SK-N-SH (cell line): ENCODE results near the gene RC3H2. TPM values are rescaled to one million over a fixed set of nuclear protein-coding genes. Genes with fewer than 3 reads are reported as not detected.

Source experiments
- CTCF ChIA-PET: fragments of 300-600, 350-600 bp; formaldehyde crosslinking; extraction: SDS; loops from one replicate; lab custom pipeline; 2021; lab: Yijun Ruan, JAX
- POLR2A ChIA-PET: fragments of 350-600 bp; sonication (Branson Sonifier 250); formaldehyde crosslinking; extraction: SDS; loops from one replicate; lab custom pipeline; 2020; ENCODE audit warnings: antibody characterized with exemption, inconsistent platforms; lab: Yijun Ruan, JAX
- DNase-seq: peaks from one replicate; pipeline ENCODE4 v3.0.0; 2012
- H2AFZ ChIP-seq: fragments of 200-600 bp; sonication (generic); 2 replicates; pipeline ENCODE4 v1.8.1; 2016; ENCODE audit warnings: antibody characterized with exemption, mild to moderate bottlenecking, low read depth
- H3F3A ChIP-seq: fragments of 200-600 bp; sonication (generic); replicated peaks from 2 replicates; pipeline ENCODE3; 2016; ENCODE audit warnings: antibody characterized with exemption, mild to moderate bottlenecking; ENCODE audit not compliant: insufficient read depth
- H3K27ac ChIP-seq, 2 experiments: fragments of 200-500 bp in 1 of 2; fragments of 200-600 bp in 1 of 2; sonication (Bioruptor generic) in 1 of 2; sonication (generic), shearing (Covaris generic) in 1 of 2; 2 replicates each; pipeline versions ENCODE4 v1.5.1 to v1.6.1; 2014 to 2016; ENCODE audit warnings: low read depth in 2 of 2, inconsistent platforms in 1 of 2, low read length in 1 of 2, mild to moderate bottlenecking in 1 of 2, mixed read lengths in 1 of 2
- H3K27me3 ChIP-seq: fragments of 200-600 bp; sonication (generic), shearing (Covaris generic); 2 replicates; pipeline ENCODE4 v1.6.1; 2016; ENCODE audit warnings: mixed run types; ENCODE audit not compliant: insufficient read depth
- H3K36me3 ChIP-seq, 2 experiments: fragments of 200-500 bp in 1 of 2; fragments of 200-600 bp in 1 of 2; sonication (Bioruptor generic) in 1 of 2; sonication (generic) in 1 of 2; replicated peaks in 1 of 2; 2 replicates each; pipeline versions ENCODE3 to v1.5.1; 2014 to 2016; ENCODE audit warnings: low read length in 1 of 2, mild to moderate bottlenecking in 1 of 2; ENCODE audit not compliant: insufficient read depth in 2 of 2, control insufficient read depth in 1 of 2
- H3K4me1 ChIP-seq, 2 experiments: fragments of 200-500 bp in 1 of 2; fragments of 200-600 bp in 1 of 2; sonication (Bioruptor generic) in 1 of 2; sonication (generic), shearing (Covaris generic) in 1 of 2; 2 replicates each; pipeline versions ENCODE4 v1.5.1 to v1.6.1; 2014 to 2016; ENCODE audit warnings: low read depth in 1 of 2, low read length in 1 of 2, mixed run types in 1 of 2; ENCODE audit not compliant: insufficient read depth in 2 of 2, control insufficient read depth in 1 of 2
- H3K4me2 ChIP-seq: fragments of 200-600 bp; sonication (generic), shearing (Covaris generic); 2 replicates; pipeline ENCODE4 v1.6.1; 2017; ENCODE audit warnings: mixed run types
- H3K4me3 ChIP-seq, 2 experiments: fragments of 200-500 bp in 1 of 2; fragments of 200-600 bp in 1 of 2; sonication (Bioruptor generic) in 1 of 2; sonication (generic), shearing (Covaris generic) in 1 of 2; 2 replicates each; pipeline versions ENCODE4 v1.5.1 to v1.8.1; 2014 to 2016; ENCODE audit warnings: low read depth in 2 of 2, inconsistent platforms in 1 of 2, low read length in 1 of 2, mild to moderate bottlenecking in 1 of 2, mixed read lengths in 1 of 2, moderate library complexity in 1 of 2
- H3K79me2 ChIP-seq: fragments of 200-600 bp; sonication (generic); 2 replicates; pipeline ENCODE4 v1.8.1; 2017; ENCODE audit warnings: mild to moderate bottlenecking; ENCODE audit not compliant: insufficient read depth
- H3K9ac ChIP-seq: fragments of 200-600 bp; sonication (generic); 2 replicates; pipeline ENCODE4 v1.6.1; 2017; ENCODE audit warnings: mixed run types
- H3K9me2 ChIP-seq: fragments of 200-600 bp; sonication (generic); 2 replicates; pipeline ENCODE4 v1.6.1; 2017; ENCODE audit warnings: mixed run types
- H3K9me3 ChIP-seq: fragments of 200-600 bp; sonication (generic); 2 replicates; pipeline ENCODE4 v1.6.1; 2017; ENCODE audit warnings: mixed run types, mild to moderate bottlenecking, moderate library complexity
- H4K20me1 ChIP-seq: fragments of 200-600 bp; sonication (generic); 2 replicates; pipeline ENCODE4 v1.6.1; 2017; ENCODE audit warnings: mild to moderate bottlenecking, mixed run types; ENCODE audit not compliant: insufficient read depth
- ELF1 ChIP-seq: IDR thresholded peaks from 2 replicates; pipeline ENCODE4 v1.4.0; 2012
- EZH2phosphoT487 ChIP-seq: fragments of 200-600 bp; sonication (generic); IDR thresholded peaks from 2 replicates; pipeline ENCODE4 v1.6.1; 2017; ENCODE audit warnings: low read depth, mixed run types, mild to moderate bottlenecking, antibody characterized with exemption, moderate library complexity, borderline replicate concordance
- FOSL2 ChIP-seq: IDR thresholded peaks from 2 replicates; pipeline ENCODE4 v1.4.0; 2012; ENCODE audit warnings: low read depth, mild to moderate bottlenecking, moderate library complexity, borderline replicate concordance
- FOXJ3 ChIP-seq: sonication (generic); formaldehyde crosslinking; IDR thresholded peaks from 2 replicates; pipeline ENCODE4 v1.5.1; 2020; ENCODE audit warnings: mild to moderate bottlenecking, missing genetic modification reagents
- GABPA ChIP-seq: IDR thresholded peaks from 2 replicates; pipeline ENCODE4 v1.4.0; 2012; ENCODE audit warnings: low read depth, mild to moderate bottlenecking
- JUND ChIP-seq: IDR thresholded peaks from 2 replicates; pipeline ENCODE4 v1.4.0; 2012
- MEF2A ChIP-seq: IDR thresholded peaks from 2 replicates; pipeline ENCODE4 v1.4.0; 2012; ENCODE audit warnings: low read depth, borderline replicate concordance
- MXI1 ChIP-seq: IDR thresholded peaks from 2 replicates; pipeline ENCODE4 v1.6.1; 2012; ENCODE audit warnings: mild to moderate bottlenecking, low read depth, low read length, improper control_type of control experiment
- NFIC ChIP-seq: IDR thresholded peaks from 2 replicates; pipeline ENCODE4 v1.4.0; 2012; ENCODE audit warnings: borderline replicate concordance
- POLR2AphosphoS5 ChIP-seq: IDR thresholded peaks from 2 replicates; pipeline ENCODE4 v1.6.1; 2012; ENCODE audit warnings: low read depth, low read length
- RAD21 ChIP-seq: IDR thresholded peaks from 2 replicates; pipeline ENCODE4 v1.6.1; 2012; ENCODE audit warnings: mild to moderate bottlenecking, low read length
- RCOR1 ChIP-seq: fragments of 150-350 bp; IDR thresholded peaks from 2 replicates; pipeline ENCODE4 v1.6.1; 2017; ENCODE audit warnings: antibody characterized with exemption, low read length
- RFX5 ChIP-seq: IDR thresholded peaks from 2 replicates; pipeline ENCODE4 v1.6.1; 2012; ENCODE audit warnings: mild to moderate bottlenecking, improper control_type of control experiment, low read length
- RXRA ChIP-seq: IDR thresholded peaks from 2 replicates; pipeline ENCODE4 v1.4.0; 2012; ENCODE audit warnings: low read depth, mild to moderate bottlenecking, borderline replicate concordance
- TAF1 ChIP-seq: IDR thresholded peaks from 2 replicates; pipeline ENCODE4 v1.6.1; 2012; ENCODE audit warnings: low read depth, mild to moderate bottlenecking, low read length, moderate library complexity, borderline replicate concordance
- TCF12 ChIP-seq: IDR thresholded peaks from 2 replicates; pipeline ENCODE4 v1.4.0; 2012
- USF1 ChIP-seq: IDR thresholded peaks from 2 replicates; pipeline ENCODE4 v1.4.0; 2012; ENCODE audit warnings: low read depth, borderline replicate concordance
- USF2 ChIP-seq: fragments of 150-350 bp; IDR thresholded peaks from 2 replicates; pipeline ENCODE4 v1.6.1; 2017; ENCODE audit warnings: antibody characterized with exemption, low read length, low read depth, borderline replicate concordance
- YY1 ChIP-seq: IDR thresholded peaks from 2 replicates; pipeline ENCODE4 v1.4.0; 2012; ENCODE audit warnings: low read depth, mild to moderate bottlenecking
- ZBTB33 ChIP-seq: IDR thresholded peaks from 2 replicates; pipeline ENCODE4 v1.4.0; 2012; ENCODE audit warnings: low read depth, borderline replicate concordance
- WGBS: methylation state at CpG from one replicate; pipeline ENCODE4 v1.1.6; 2017; ENCODE audit warnings: low lambda C conversion rate; 5-methylcytosine and 5-hydroxymethylcytosine counted together
- polyA plus RNA-seq, 3 experiments: library from polyadenylated mRNA; depleted of rRNA; stranded (reverse); fragments of >200 nt; gene quantifications; 2 replicates each; pipeline ENCODE4 v1.2.3, GENCODE V29; 2012
- TF ChIP-seq, protein P1 (sequence below): IDR thresholded peaks from 2 replicates; pipeline ENCODE4 v1.4.0; 2012; ENCODE audit warnings: low read depth
- TF ChIP-seq, protein P2 (sequence below): fragments of 150-350 bp; IDR thresholded peaks from 2 replicates; pipeline ENCODE4 v1.6.1; 2016; ENCODE audit warnings: mild to moderate bottlenecking, low read depth, low read length

RC3H2 gene
- polyA plus RNA-seq, 1 of the 3 experiments (the other 2 are of a cell fraction) = 12.4 TPM

GRCh38 chr9:122922713-122923112 lies 17.6 kb upstream of the RC3H2 start (continued):
- no peak for TF ChIP-seq RFX5
- no peak for TF ChIP-seq ZBTB33
- no peak for TF ChIP-seq MXI1
- TF ChIP-seq JUND = no peak
- TF ChIP-seq RXRA = no peak
- TF ChIP-seq NFIC = no peak
- no peak for TF ChIP-seq USF2
- TF ChIP-seq ELF1 = no peak
- TF ChIP-seq TAF1 = no peak

GRCh38 chr9:122918310-122918709 lies 13.2 kb upstream of the RC3H2 start:
- no peak overlapping the region for H3K27ac ChIP-seq
- peaks cover 40% of the 10 kb centered on the region for H3K79me2 ChIP-seq
- H2AFZ ChIP-seq = no peak overlapping the region
- no peak overlapping the region for H3K4me2 ChIP-seq
- H3K36me3 ChIP-seq = peaks cover 8 to 41% of the 10 kb centered on the region in 2 experiments
- H3K9ac ChIP-seq = no peak overlapping the region
- no peaks in the 10 kb centered on the region for H3K4me1 ChIP-seq
- no peaks in the 10 kb centered on the region for H3K9me3 ChIP-seq
- H3K4me3 ChIP-seq = no peak overlapping the region
- CTCF ChIA-PET = no interaction called here
- H3K9me2 ChIP-seq = no peaks in the 10 kb centered on the region
- TF ChIP-seq RFX5 (no peak), YY1 (no peak), MEF2A (no peak), FOSL2 (no peak), USF2 (no peak), GABPA (no peak), JUND (no peak), TCF12 (no peak), TAF1 (no peak), EZH2phosphoT487 (no peak), POLR2AphosphoS5 (no peak), FOXJ3 (CRISPR knock-in tag) (no peak), ELF1 (no peak), USF1 (no peak), RAD21 (no peak), RCOR1 (no peak), NFIC (no peak)
- TF ChIP-seq, protein P1, sequence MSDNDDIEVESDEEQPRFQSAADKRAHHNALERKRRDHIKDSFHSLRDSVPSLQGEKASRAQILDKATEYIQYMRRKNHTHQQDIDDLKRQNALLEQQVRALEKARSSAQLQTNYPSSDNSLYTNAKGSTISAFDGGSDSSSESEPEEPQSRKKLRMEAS = no peak
- TF ChIP-seq, protein P2, sequence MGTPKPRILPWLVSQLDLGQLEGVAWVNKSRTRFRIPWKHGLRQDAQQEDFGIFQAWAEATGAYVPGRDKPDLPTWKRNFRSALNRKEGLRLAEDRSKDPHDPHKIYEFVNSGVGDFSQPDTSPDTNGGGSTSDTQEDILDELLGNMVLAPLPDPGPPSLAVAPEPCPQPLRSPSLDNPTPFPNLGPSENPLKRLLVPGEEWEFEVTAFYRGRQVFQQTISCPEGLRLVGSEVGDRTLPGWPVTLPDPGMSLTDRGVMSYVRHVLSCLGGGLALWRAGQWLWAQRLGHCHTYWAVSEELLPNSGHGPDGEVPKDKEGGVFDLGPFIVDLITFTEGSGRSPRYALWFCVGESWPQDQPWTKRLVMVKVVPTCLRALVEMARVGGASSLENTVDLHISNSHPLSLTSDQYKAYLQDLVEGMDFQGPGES = no peak
- no peaks in the 10 kb centered on the region for H3K27me3 ChIP-seq
- H4K20me1 ChIP-seq = no peaks in the 10 kb centered on the region
- DNase-seq = no peak
- H3F3A ChIP-seq = peaks cover 24% of the 10 kb centered on the region
- POLR2A ChIA-PET = no interaction called here
- WGBS = 69% methylated on average over 2 of the region's 2 CpGs
